IPS-NIHi11 (cell line): ENCODE results near the gene MLEC.

Experiments
- DNase-seq: peaks from one replicate; pipeline ENCODE4 v3.0.0; 2012; ENCODE audit warnings: mixed read lengths, low spot score

The MLEC gene

DNA sequence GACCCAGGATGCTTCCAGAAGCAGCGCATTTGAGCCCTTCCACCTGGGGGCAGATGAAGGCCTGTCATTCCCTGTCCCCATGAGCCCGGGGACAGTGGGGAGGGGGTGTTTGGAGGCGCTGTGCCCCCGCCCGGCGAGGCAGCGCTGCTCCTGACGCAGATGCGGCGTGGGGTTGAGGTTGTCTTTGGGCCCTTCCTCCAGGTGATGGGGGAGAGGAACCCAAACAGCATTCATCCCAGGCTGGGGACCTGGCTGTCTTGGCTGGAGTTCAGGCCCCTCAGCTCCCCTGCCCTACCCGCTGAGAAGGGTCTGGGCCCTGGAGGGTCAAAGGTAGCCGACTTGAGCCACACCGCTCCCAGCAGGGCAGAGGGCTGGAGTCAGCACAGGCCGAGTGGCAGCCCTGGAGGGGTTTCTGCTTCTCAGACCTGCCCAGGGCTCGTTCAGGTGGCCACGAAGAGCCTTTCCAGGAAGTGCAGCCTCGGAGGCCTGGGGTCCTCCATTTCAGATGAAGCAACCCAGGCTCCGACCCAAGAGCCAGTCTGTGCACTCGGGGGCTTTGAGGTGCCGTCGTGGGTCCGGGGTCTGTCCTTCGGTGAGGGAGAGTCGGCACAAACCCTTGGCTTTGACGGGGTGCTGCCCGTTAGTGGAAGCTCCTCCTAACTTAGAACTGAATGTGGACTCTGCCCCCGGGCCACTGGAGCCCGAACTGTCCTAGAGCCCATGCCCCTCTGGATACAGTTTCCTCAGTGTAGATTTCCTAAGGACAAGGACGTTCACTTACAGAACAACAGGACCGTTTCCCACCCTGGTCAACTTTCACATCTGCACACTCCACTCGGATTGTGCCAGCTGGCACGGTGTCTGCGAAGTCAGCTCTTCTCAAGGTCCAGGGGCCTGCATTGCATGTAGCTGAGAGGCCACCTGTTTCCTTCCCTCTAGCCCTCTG is 54.8 kb downstream of the MLEC start:
- no peak for DNase-seq

- DNase-seq: no peak
Observed at GRCh38 chr12:120744922-120745493, 58.1 kb downstream of the MLEC start.

- DNase-seq: no peak
Observed at GRCh38 chr12:120748242-120748641, 61.3 kb downstream of the MLEC start.

DNA sequence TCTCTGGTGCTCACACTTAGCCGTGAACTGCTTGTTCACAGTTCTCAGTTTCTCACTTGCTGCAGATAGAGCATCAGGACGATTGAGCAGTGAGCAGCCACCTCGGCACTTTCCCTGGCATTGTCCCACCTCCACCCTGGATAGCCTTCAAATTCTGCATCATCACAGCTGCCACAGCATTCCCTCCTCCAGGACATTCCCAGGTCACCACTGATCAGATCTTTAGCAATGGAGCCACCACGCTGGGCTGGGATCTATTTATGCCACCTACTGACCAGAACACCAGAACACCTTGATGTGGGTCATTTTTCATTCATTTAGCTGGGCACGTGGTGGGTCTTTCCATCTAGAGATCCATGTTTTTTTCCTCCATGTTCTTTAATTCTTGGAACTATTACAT is 62.3 kb downstream of the MLEC start:
- no peak for DNase-seq

DNA sequence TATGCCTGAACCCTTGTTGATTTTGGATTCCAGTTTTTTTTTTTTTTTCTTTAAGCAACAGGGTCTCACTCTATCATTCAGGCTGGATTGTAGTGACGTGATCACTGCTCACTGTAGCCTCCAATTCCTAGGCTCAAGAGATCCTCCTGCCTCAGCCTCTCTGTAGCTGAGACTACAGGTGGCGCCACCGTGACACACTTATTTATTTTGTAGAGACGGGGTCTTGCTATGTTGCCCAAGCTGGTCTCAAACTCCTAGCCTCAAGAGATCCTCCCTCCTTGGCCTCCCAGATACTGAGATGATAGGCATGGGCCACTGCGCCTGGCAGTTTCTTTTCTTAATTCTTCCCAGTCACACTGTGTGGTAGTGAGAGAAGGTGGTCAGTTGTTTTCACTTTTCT is 63.9 kb downstream of the MLEC start:
- no peak for DNase-seq

DNA sequence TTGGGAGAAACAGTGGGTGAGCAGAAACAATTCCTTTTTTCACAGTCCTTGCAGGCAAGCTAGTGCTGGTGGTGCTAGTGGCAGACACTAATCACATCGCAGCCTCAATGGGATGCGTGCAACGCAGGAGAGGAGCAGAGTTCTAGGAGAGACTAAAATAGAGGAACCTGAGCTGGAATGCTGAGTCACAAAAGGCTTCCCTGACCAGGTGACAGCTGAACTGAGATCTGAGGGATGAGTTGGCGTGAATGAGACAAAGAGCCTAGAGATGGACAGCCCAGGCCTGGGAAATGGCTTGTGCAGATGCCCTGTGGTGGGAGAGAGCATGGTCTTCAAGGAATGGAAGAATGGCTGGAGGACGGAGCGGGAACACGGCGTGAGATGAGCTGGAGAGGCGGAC is 64.4 kb downstream of the MLEC start:
- DNase-seq: no peak
